Gastroesophageal sphincter (tissue), 4 donors: ENCODE measurements around the gene SIRPD. TPM values are rescaled to one million over a fixed set of nuclear protein-coding genes. Genes with fewer than 3 reads are reported as not detected.

Experiments used
- ATAC-seq: fragments of 150-250 bp; one replicate; pipeline ENCODE4 v1.9.1; 2016; ENCODE audit warnings: mild to moderate bottlenecking, moderate library complexity
- H3K27ac ChIP-seq, 4 donors: fragments of 200-600 bp; sonication (generic) in 3 of 4; 1 replicate in 3 of 4; 2 replicates in 1 of 4; pipeline ENCODE4 v1.5.1; 2016 to 2019
- H3K27me3 ChIP-seq: fragments of 200-600 bp; sonication (generic); one replicate; pipeline ENCODE4 v1.5.1; 2019
- H3K36me3 ChIP-seq, 2 donors: fragments of 200-600 bp; sonication (generic); one replicate each; pipeline ENCODE4 v1.5.1; 2019; ENCODE audit warnings: control low read depth in 1 of 2
- H3K4me1 ChIP-seq, 3 donors: fragments of 200-600 bp; sonication (generic); 1 replicate in 2 of 3; 2 replicates in 1 of 3; pipeline ENCODE4 v1.5.1; 2016 to 2019; ENCODE audit warnings: control low read depth in 2 of 3
- H3K4me3 ChIP-seq, 2 donors: fragments of 200-600 bp; sonication (generic); one replicate each; pipeline ENCODE4 v1.5.1; 2019; ENCODE audit warnings: mild to moderate bottlenecking in 1 of 2, moderate library complexity in 1 of 2
- H3K9me3 ChIP-seq, 3 donors: fragments of 200-600 bp; sonication (generic); one replicate each; pipeline ENCODE4 v1.5.1; 2017 to 2019; ENCODE audit warnings: control low read depth in 2 of 3
- EP300 ChIP-seq: sonication (generic); formaldehyde crosslinking; IDR thresholded peaks from one replicate; pipeline ENCODE4 v1.6.1; 2017; ENCODE audit warnings: antibody characterized with exemption, mild to moderate bottlenecking
- POLR2A ChIP-seq, 2 donors: fragments of 450-650 bp; IDR thresholded peaks; one replicate each; pipeline ENCODE4 v1.6.1; 2017; ENCODE audit warnings: antibody characterized with exemption in 2 of 2, mild to moderate bottlenecking in 2 of 2, moderate library complexity in 1 of 2
- POLR2AphosphoS5 ChIP-seq: sonication (generic); formaldehyde crosslinking; IDR thresholded peaks from one replicate; pipeline ENCODE4 v1.6.1; 2017; ENCODE audit warnings: antibody characterized with exemption
- WGBS, 2 donors: methylation state at CpG; one replicate each; pipeline ENCODE4 v1.1.5; 2018; ENCODE audit warnings: low coverage in 1 of 2; 5-methylcytosine and 5-hydroxymethylcytosine counted together
- total RNA-seq, 4 donors: library from RNA; depleted of rRNA; stranded (reverse); fragments of >200 nt; gene quantifications; one replicate each; pipeline ENCODE4 v1.1.0, GENCODE V29; 2016
- TF ChIP-seq, protein P1 (sequence below), 4 experiments: fragments of 200-600 bp in 2 of 4; fragments of 450-650 bp in 2 of 4; sonication (generic) in 1 of 4; IDR thresholded peaks; one replicate each; pipeline ENCODE4 v1.5.1; 2017 to 2019; ENCODE audit warnings: antibody characterized with exemption in 4 of 4, mild to moderate bottlenecking in 2 of 4, moderate library complexity in 2 of 4

SIRPD gene
- total RNA-seq, 4 donors from 2014 or later: 0.27 TPM; not detected in 3

DNA sequence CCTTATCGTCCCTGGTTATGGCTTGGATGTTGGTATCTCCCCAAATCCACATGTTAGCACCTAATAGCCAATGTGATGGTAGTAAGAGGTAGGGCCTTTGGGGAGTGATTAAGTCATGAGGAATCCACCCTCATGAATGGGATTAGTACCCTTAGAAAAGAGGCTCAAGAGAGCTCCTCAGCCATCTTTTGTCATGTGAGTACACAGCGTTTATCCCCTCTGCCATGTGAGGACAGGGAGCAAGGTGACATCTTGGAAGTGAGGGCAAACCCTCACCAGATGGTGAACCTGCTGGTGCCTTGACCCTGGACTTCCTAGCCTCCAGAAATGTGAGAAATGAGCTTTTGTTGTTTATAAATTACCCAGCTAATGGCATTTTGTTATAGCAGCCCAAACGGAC is 50.2 kb downstream of the SIRPD start:
- H3K4me3 ChIP-seq: no peak overlapping the region
- H3K9me3 ChIP-seq: peaks cover 0 to 6% (median 0%) of the 10 kb centered on the region in 3 donors
- 25 to 51% methylated on average over 1 to 3 of the region's 3 CpGs for WGBS, 2 donors
- H3K27ac ChIP-seq: no peak overlapping the region
- no peak for ATAC-seq
- no peaks in the 10 kb centered on the region for H3K36me3 ChIP-seq
- TF ChIP-seq POLR2A (IDR thresholded peaks at IDR 0.05) (no peak), POLR2AphosphoS5 (no peak)
- H3K4me1 ChIP-seq: no peaks in the 10 kb centered on the region
- H3K27me3 ChIP-seq: peaks cover 42% of the 10 kb centered on the region

DNA sequence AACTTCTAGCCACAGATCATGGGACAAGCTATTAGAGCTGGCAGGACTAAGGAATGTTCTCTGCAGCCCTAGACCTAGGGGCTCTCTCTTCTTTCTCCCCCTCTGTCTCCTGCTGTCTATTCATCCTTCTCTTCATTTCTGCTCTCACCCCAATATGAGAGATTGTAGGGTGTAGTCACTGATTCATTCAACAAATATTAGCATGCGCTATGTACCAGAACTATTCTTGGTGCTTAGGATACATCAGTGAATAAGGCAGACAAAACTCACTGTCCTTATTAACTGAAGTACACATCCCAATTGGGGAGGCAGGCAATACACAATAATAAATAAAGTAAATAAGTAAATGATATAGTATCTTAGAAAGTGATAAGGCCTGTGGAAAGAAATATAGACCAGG is 51.6 kb downstream of the SIRPD start:
- WGBS, 2 donors: 40% methylated on average over 1 of the region's 1 CpG; no CpG with 5 or more reads in 1 of the 2 donors
- Histone ChIP-seq H3K4me1 (no peaks in the 10 kb centered on the region), H3K27me3 (peaks cover 39% of the 10 kb centered on the region), H3K36me3 (no peaks in the 10 kb centered on the region), H3K4me3 (no peak overlapping the region), H3K9me3 (peaks cover 0 to 12% (median 0%) of the 10 kb centered on the region in 3 donors), H3K27ac (no peak overlapping the region)
- no peak for ATAC-seq
- TF ChIP-seq, protein P1, sequence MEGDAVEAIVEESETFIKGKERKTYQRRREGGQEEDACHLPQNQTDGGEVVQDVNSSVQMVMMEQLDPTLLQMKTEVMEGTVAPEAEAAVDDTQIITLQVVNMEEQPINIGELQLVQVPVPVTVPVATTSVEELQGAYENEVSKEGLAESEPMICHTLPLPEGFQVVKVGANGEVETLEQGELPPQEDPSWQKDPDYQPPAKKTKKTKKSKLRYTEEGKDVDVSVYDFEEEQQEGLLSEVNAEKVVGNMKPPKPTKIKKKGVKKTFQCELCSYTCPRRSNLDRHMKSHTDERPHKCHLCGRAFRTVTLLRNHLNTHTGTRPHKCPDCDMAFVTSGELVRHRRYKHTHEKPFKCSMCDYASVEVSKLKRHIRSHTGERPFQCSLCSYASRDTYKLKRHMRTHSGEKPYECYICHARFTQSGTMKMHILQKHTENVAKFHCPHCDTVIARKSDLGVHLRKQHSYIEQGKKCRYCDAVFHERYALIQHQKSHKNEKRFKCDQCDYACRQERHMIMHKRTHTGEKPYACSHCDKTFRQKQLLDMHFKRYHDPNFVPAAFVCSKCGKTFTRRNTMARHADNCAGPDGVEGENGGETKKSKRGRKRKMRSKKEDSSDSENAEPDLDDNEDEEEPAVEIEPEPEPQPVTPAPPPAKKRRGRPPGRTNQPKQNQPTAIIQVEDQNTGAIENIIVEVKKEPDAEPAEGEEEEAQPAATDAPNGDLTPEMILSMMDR (IDR thresholded peaks at IDR 0.05): no peak

DNA sequence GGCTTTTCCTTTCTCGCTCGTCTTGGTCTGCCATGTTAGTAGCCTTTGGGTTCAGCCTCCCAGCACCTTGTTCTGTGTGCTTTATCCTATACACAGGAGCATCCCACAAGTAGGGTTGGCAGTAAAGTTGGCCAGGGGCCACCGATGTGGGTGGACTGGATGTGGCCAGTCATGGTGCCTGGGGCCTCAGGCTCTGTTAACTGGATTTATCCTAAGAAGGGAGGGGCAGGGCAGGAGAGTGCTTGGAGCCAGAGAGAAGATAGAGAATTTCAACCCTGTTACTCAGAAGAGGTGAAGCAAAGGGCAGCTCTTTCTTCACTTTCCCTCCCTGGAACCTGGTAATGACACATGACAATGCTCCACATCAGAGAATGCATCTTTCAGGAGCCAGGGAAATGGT is 52.1 kb downstream of the SIRPD start:
- TF ChIP-seq EP300: no peak
- TF ChIP-seq, protein P1 (IDR thresholded peaks at IDR 0.05): no peak
- no peak for TF ChIP-seq POLR2A (IDR thresholded peaks at IDR 0.05)
- no peak for TF ChIP-seq POLR2AphosphoS5
- H3K9me3 ChIP-seq: peaks cover 0 to 12% (median 0%) of the 10 kb centered on the region in 3 donors
- 77 to 82% methylated on average over 3 of the region's 3 CpGs for WGBS, 2 donors
- no peak overlapping the region for H3K27ac ChIP-seq
- no peaks in the 10 kb centered on the region for H3K4me1 ChIP-seq
- ATAC-seq: no peak
- no peaks in the 10 kb centered on the region for H3K36me3 ChIP-seq
- H3K27me3 ChIP-seq: peaks cover 42% of the 10 kb centered on the region
- H3K4me3 ChIP-seq: no peak overlapping the region

DNA sequence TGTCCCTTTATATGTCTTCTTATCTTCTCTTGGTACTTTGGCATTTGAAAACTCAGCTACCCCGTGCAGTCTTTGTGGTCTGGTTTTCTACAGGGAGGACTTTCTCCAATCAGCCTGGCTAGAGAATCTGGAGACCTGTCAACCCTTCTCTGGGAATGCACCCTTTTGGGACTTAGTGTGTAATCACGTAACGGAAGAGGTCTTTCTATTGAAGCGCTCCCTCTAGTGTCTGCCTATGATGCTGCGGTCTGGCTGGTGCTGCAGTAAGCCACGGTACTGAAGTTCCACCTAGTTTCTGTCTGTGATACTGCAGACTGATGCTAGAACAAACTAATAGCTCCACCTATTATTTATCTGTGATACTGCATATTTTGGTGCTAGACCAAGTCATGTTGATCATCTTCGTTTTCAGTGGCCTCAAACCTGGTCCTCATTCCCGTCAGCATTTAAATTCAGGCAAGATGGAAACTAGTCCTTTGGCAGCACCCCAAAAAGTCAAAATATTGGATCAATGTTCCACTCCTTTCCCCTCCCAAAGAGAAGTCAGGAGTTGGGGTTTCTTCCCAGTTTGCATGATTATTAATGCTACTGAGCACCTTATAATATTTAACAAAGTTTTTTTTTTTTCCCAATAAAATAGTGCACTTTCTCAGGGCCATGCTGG is 53.8 kb downstream of the SIRPD start:
- ATAC-seq: peak; percentile 69
- Histone ChIP-seq H3K4me1 (no peaks in the 10 kb centered on the region), H3K36me3 (no peaks in the 10 kb centered on the region), H3K27me3 (peaks cover 43% of the 10 kb centered on the region), H3K27ac (no peak overlapping the region), H3K4me3 (no peak overlapping the region), H3K9me3 (peaks cover 0 to 12% (median 0%) of the 10 kb centered on the region in 3 donors)
- TF ChIP-seq, protein P1 (IDR thresholded peaks at IDR 0.05): peak in 3 of 4 experiments; percentile 57 to 62 (median 60)
- no peak for TF ChIP-seq POLR2A (IDR thresholded peaks at IDR 0.05)
- WGBS, 2 donors: 5 to 6% methylated on average over 6 to 8 of the region's 8 CpGs

DNA sequence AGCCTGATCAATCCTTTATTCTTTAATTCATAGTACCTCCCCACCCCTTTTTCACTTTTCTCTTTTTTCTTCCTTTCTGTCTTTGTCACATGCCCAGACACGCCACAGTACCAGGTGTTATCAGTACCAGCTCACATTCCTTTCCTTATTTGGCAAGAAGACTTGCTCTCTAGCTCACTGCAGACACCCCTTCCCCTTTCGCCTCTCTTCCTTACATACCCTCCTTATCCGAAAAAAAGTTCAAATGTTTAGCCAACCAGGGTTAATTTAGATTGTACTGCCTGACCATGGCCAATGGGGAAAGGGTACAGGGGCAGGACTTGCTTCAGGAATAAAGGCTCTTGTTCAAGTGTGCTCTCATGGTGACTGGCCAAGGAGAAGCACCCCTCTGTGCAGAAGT is 57.0 kb downstream of the SIRPD start:
- TF ChIP-seq POLR2AphosphoS5 (no peak), EP300 (no peak), POLR2A (IDR thresholded peaks at IDR 0.05) (no peak)
- TF ChIP-seq, protein P1 (IDR thresholded peaks at IDR 0.05): no peak
- H3K9me3 ChIP-seq: peaks cover 0 to 12% (median 0%) of the 10 kb centered on the region in 3 donors
- peaks cover 22% of the 10 kb centered on the region for H3K27me3 ChIP-seq
- no peak overlapping the region for H3K27ac ChIP-seq
- H3K36me3 ChIP-seq: no peaks in the 10 kb centered on the region
- H3K4me3 ChIP-seq: no peak overlapping the region
- no peaks in the 10 kb centered on the region for H3K4me1 ChIP-seq
- 0 to 29% methylated on average over 1 to 3 of the region's 3 CpGs for WGBS, 2 donors
- no peak for ATAC-seq
